K562 (cell line): ENCODE data around the gene PRSS8. TPM values are rescaled to one million over a fixed set of nuclear protein-coding genes. Genes with fewer than 3 reads are reported as not detected.

Experiments
- ATF6 ChIP-seq: sonication (generic); formaldehyde crosslinking; IDR thresholded peaks from 2 replicates; pipeline ENCODE4 v1.4.0; 2020; ENCODE audit warnings: mild to moderate bottlenecking, missing genetic modification reagents
- FOSL1 ChIP-seq: fragments of 200-800 bp; sonication (Bioruptor generic); conservative IDR thresholded peaks from 2 replicates; pipeline ENCODE4 v1.6.1; 2016; ENCODE audit warnings: missing genetic modification characterization, missing compliant biosample characterization
- FOXJ3 ChIP-seq: sonication (generic); formaldehyde crosslinking; IDR thresholded peaks from 2 replicates; pipeline ENCODE4 v1.4.0; 2020; ENCODE audit warnings: mild to moderate bottlenecking, missing genetic modification reagents
- FOXP4 ChIP-seq: sonication (generic); formaldehyde crosslinking; IDR thresholded peaks from 2 replicates; pipeline ENCODE4 v1.8.0; 2022; ENCODE audit warnings: mild to moderate bottlenecking, missing genetic modification reagents, borderline replicate concordance
- HDAC2 ChIP-seq: fragments of 450-650 bp; IDR thresholded peaks from 2 replicates; pipeline ENCODE4 v1.6.1; 2016; ENCODE audit warnings: mild to moderate bottlenecking
- KLF16 ChIP-seq: IDR thresholded peaks from 2 replicates; pipeline ENCODE4 v1.6.1; 2016; ENCODE audit warnings: antibody characterized with exemption
- SIN3B ChIP-seq: fragments of 450-650 bp; IDR thresholded peaks from 2 replicates; pipeline ENCODE4 v1.6.1; 2017; ENCODE audit warnings: low read depth, mild to moderate bottlenecking, moderate library complexity
- SMAD2 ChIP-seq: fragments of 150-350 bp; IDR thresholded peaks from 2 replicates; pipeline ENCODE4 v1.6.1; 2014; ENCODE audit warnings: low read depth, mild to moderate bottlenecking, low read length
- SMAD4 ChIP-seq: fragments of 250-450 bp; sonication (Bioruptor Pico); conservative IDR thresholded peaks from 2 replicates; pipeline ENCODE4 v1.8.0; 2021; ENCODE audit warnings: inconsistent platforms, mild to moderate bottlenecking, moderate library complexity
- SMARCE1 ChIP-seq: fragments of 450-650 bp; IDR thresholded peaks from 2 replicates; pipeline ENCODE4 v1.7.1; 2016; ENCODE audit warnings: mild to moderate bottlenecking
- SOX6 ChIP-seq: fragments of 450-650 bp; IDR thresholded peaks from 2 replicates; pipeline ENCODE4 v1.6.1; 2014; ENCODE audit warnings: mild to moderate bottlenecking
- SREBF2 ChIP-seq: sonication (generic); formaldehyde crosslinking; IDR thresholded peaks from 2 replicates; pipeline ENCODE4 v1.4.0; 2020; ENCODE audit warnings: mild to moderate bottlenecking, missing genetic modification reagents
- ZBTB33 ChIP-seq: sonication (generic); formaldehyde crosslinking; IDR thresholded peaks from 2 replicates; pipeline ENCODE4 v1.8.1; 2023; ENCODE audit warnings: mild to moderate bottlenecking, missing genetic modification reagents
- ZC3H4 ChIP-seq: sonication (generic); formaldehyde crosslinking; IDR thresholded peaks from 2 replicates; pipeline ENCODE4 v1.9.0; 2021; ENCODE audit warnings: missing genetic modification reagents, borderline replicate concordance
- ZNF140 ChIP-seq: fragments of 250-450 bp; sonication (Bioruptor Pico); IDR thresholded peaks from 2 replicates; pipeline ENCODE4 v1.8.0; 2021; ENCODE audit warnings: moderate library complexity, mild to moderate bottlenecking, inconsistent platforms
- ZNF224 ChIP-seq: sonication (generic); formaldehyde crosslinking; IDR thresholded peaks from 2 replicates; pipeline ENCODE4 v1.8.0; 2022; ENCODE audit warnings: mild to moderate bottlenecking, missing genetic modification reagents
- ZNF644 ChIP-seq: fragments of 200-800 bp; sonication (Bioruptor generic); IDR thresholded peaks from 2 replicates; pipeline ENCODE4 v1.6.1; 2016; ENCODE audit warnings: low read depth, missing genetic modification characterization, missing compliant biosample characterization
- ZNF717 ChIP-seq: fragments of 250-450 bp; sonication (Bioruptor Pico); IDR thresholded peaks from 2 replicates; pipeline ENCODE4 v1.5.0; 2021
- polyA plus RNA-seq, 8 experiments: library from polyadenylated mRNA; depleted of rRNA in 4 of 8; stranded (reverse) in 5 of 8; unstranded in 3 of 8; fragments of >200 nt; fragmentation: Nextera tagmentation in 2 of 8; fragmentation: Illumina TruSeq in 1 of 8; extraction: Ambion mirVana in 2 of 8; extraction: Trizol in 1 of 8; gene quantifications; 2 replicates each; pipeline versions ENCODE4 v1.2.1 to v1.2.3, GENCODE V29; 2011 to 2014; ENCODE audit warnings: inconsistent platforms in 1 of 8, missing spikeins in 1 of 8
- total RNA-seq, 7 experiments: library from RNA; depleted of rRNA in 6 of 7; stranded (reverse); fragments of >200 nt in 6 of 7; fragmentation: Illumina TruSeq in 2 of 7; extraction: Trizol in 2 of 7; gene quantifications; 2 replicates each; pipeline versions ENCODE4 v1.2.1 to v1.2.3, GENCODE V29; 2011 to 2021; ENCODE audit warnings: low replicate concordance in 1 of 7
- TF ChIP-seq, protein P1 (sequence below): fragments of 250-450 bp; sonication (Bioruptor Pico); IDR thresholded peaks from 2 replicates; pipeline ENCODE4 v1.4.0; 2020; ENCODE audit warnings: borderline replicate concordance
- TF ChIP-seq, protein P2 (sequence below): fragments of 450-650 bp; formaldehyde crosslinking; IDR thresholded peaks from 2 replicates; pipeline ENCODE4 v1.4.0; 2020; ENCODE audit warnings: mild to moderate bottlenecking, moderate library complexity

PRSS8 gene
- total and polyA plus RNA-seq, 9 of the 15 experiments (the other 6 are each of a cell fraction or from before 2014, with no cell fraction given), result 0.25 to 3.9 (median 1.3) TPM; not detected in 1

- TF ChIP-seq FOXP4 (CRISPR knock-in tag), result no peak
- TF ChIP-seq, protein P1, sequence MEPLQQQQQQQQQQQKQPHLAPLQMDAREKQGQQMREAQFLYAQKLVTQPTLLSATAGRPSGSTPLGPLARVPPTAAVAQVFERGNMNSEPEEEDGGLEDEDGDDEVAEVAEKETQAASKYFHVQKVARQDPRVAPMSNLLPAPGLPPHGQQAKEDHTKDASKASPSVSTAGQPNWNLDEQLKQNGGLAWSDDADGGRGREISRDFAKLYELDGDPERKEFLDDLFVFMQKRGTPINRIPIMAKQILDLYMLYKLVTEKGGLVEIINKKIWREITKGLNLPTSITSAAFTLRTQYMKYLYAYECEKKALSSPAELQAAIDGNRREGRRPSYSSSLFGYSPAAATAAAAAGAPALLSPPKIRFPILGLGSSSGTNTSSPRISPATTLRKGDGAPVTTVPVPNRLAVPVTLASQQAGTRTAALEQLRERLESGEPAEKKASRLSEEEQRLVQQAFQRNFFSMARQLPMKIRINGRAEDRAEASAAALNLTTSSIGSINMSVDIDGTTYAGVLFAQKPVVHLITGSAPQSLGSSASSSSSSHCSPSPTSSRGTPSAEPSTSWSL, result no peak
- TF ChIP-seq SMAD2, result no peak
- no peak for TF ChIP-seq ZNF644 (tag)
- TF ChIP-seq SOX6, result peak; percentile 56
- TF ChIP-seq SMAD4 (CRISPR knock-in tag), result peak; percentile 70
- no peak for TF ChIP-seq ZBTB33 (CRISPR knock-in tag)
- no peak for TF ChIP-seq ZNF140 (CRISPR knock-in tag)
- TF ChIP-seq ZC3H4, result no peak
- no peak for TF ChIP-seq ZNF224 (CRISPR knock-in tag)
- no peak for TF ChIP-seq SIN3B
- 0 out of 2 replicates have a peak, but pooled peaks have one; percentile 17 for TF ChIP-seq FOSL1 (tag)
- TF ChIP-seq ZNF717 (CRISPR knock-in tag), result no peak
- no peak for TF ChIP-seq KLF16
- no peak for TF ChIP-seq SMARCE1
- TF ChIP-seq ATF6, result no peak
- TF ChIP-seq, protein P2, sequence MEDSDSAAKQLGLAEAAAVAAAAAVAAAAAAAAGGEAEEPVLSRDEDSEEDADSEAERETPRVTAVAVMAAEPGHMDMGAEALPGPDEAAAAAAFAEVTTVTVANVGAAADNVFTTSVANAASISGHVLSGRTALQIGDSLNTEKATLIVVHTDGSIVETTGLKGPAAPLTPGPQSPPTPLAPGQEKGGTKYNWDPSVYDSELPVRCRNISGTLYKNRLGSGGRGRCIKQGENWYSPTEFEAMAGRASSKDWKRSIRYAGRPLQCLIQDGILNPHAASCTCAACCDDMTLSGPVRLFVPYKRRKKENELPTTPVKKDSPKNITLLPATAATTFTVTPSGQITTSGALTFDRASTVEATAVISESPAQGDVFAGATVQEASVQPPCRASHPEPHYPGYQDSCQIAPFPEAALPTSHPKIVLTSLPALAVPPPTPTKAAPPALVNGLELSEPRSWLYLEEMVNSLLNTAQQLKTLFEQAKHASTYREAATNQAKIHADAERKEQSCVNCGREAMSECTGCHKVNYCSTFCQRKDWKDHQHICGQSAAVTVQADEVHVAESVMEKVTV (CRISPR knock-in tag), result no peak
- no peak for TF ChIP-seq SREBF2
- no peak for TF ChIP-seq FOXJ3 (CRISPR knock-in tag)
- no peak for TF ChIP-seq HDAC2
Observed at GRCh38 chr16:31099860-31100638, 35.5 kb downstream of the PRSS8 start (continued).
